GM21423 (cell line): ENCODE data around the gene IMPDH1.
A peak's percentile ranks its signal among the peaks of the same experiment; 100 is the strongest.

Experiments used
- ATAC-seq: cut with Tn5 transposase; IDR thresholded peaks from one replicate; pipeline ENCODE4 v1.9.1; 2021; ENCODE audit warnings: mild to moderate bottlenecking, moderate library complexity; ENCODE audit not compliant: unreplicated experiment

Gene IMPDH1

GRCh38 chr7:128363261-128363721 is 46.5 kb downstream of the IMPDH1 start:
- no peak for ATAC-seq

GRCh38 chr7:128362670-128363069 is 47.1 kb downstream of the IMPDH1 start:
- ATAC-seq, result no peak

GRCh38 chr7:128361411-128362379 is 48.1 kb downstream of the IMPDH1 start, which contains the start of gene PRRT4:
TSS of gene PRRT4 (minus strand) at chr7:128361690.
- no peak for ATAC-seq

- no peak for ATAC-seq
Observed at GRCh38 chr7:128360359-128360678, 49.5 kb downstream of the IMPDH1 start.

- ATAC-seq, result no peak
Observed at GRCh38 chr7:128359939-128360338, 49.8 kb downstream of the IMPDH1 start.

GRCh38 chr7:128359336-128359735 is 50.4 kb downstream of the IMPDH1 start:
- ATAC-seq, result no peak

- ATAC-seq, result no peak
Observed at GRCh38 chr7:128358233-128358632, 51.5 kb downstream of the IMPDH1 start.

- no peak for ATAC-seq
Observed at GRCh38 chr7:128357217-128357613, 52.6 kb downstream of the IMPDH1 start.

GRCh38 chr7:128356546-128357216 is 53.1 kb downstream of the IMPDH1 start:
- no peak for ATAC-seq

- ATAC-seq, result no peak
Observed at GRCh38 chr7:128353610-128354009, 56.2 kb downstream of the IMPDH1 start.

- no peak for ATAC-seq
Observed at GRCh38 chr7:128353189-128353588, 56.6 kb downstream of the IMPDH1 start.

GRCh38 chr7:128352636-128353035 is 57.1 kb downstream of the IMPDH1 start:
- no peak for ATAC-seq

GRCh38 chr7:128352153-128352537 is 57.6 kb downstream of the IMPDH1 start:
- ATAC-seq, result no peak

GRCh38 chr7:128351296-128352152 is 58.3 kb downstream of the IMPDH1 start:
- no peak for ATAC-seq

- ATAC-seq, result no peak
Observed at GRCh38 chr7:128350708-128351295, 59.0 kb downstream of the IMPDH1 start.

GRCh38 chr7:128349466-128349825 is 60.3 kb downstream of the IMPDH1 start:
- no peak for ATAC-seq

- no peak for ATAC-seq
Observed at GRCh38 chr7:128347647-128348097, 62.1 kb downstream of the IMPDH1 start.

GRCh38 chr7:128344431-128344774 is 65.4 kb downstream of the IMPDH1 start:
- ATAC-seq, result no peak

- peak; percentile 95 for ATAC-seq
Observed at GRCh38 chr7:128343554-128344430, 66.0 kb downstream of the IMPDH1 start, which contains the start of gene RBM28. TSS of gene RBM28 (minus strand) at chr7:128343908. CDS start at chr7:128343793, 115 bp downstream.
